Activated naive CD4-positive, alpha-beta T cell treated with anti-CD3 and anti-CD28 coated beads, Interleukin-2, amount 50 U/mL, for 16 hours (primary cell): ENCODE results near the gene CNTROB.

Source experiments
- DNase-seq: peaks from one replicate; pipeline ENCODE4 v3.0.0-alpha.2; 2020

CNTROB gene

GRCh38 chr17:7931709-7932482 is at the start of gene CNTROB, which contains the start of gene TRAPPC1:
Gene CNTROB, plus strand, starts transcription at chr17:7932206. Its CDS starts 874 bp downstream, at chr17:7933080.
Gene TRAPPC1, minus strand, starts transcription at chr17:7931946. Its CDS starts 117 bp downstream, at chr17:7931829.
- DNase-seq, result peak; percentile 99

- no peak for DNase-seq
Measured at GRCh38 chr17:7882629-7883028, 49.4 kb upstream of the CNTROB start.

GRCh38 chr17:7883781-7884386 is 48.1 kb upstream of the CNTROB start:
- DNase-seq, result peak; percentile 53

- peak; percentile 50 for DNase-seq
Measured at GRCh38 chr17:7884581-7885366, 47.2 kb upstream of the CNTROB start.

DNA sequence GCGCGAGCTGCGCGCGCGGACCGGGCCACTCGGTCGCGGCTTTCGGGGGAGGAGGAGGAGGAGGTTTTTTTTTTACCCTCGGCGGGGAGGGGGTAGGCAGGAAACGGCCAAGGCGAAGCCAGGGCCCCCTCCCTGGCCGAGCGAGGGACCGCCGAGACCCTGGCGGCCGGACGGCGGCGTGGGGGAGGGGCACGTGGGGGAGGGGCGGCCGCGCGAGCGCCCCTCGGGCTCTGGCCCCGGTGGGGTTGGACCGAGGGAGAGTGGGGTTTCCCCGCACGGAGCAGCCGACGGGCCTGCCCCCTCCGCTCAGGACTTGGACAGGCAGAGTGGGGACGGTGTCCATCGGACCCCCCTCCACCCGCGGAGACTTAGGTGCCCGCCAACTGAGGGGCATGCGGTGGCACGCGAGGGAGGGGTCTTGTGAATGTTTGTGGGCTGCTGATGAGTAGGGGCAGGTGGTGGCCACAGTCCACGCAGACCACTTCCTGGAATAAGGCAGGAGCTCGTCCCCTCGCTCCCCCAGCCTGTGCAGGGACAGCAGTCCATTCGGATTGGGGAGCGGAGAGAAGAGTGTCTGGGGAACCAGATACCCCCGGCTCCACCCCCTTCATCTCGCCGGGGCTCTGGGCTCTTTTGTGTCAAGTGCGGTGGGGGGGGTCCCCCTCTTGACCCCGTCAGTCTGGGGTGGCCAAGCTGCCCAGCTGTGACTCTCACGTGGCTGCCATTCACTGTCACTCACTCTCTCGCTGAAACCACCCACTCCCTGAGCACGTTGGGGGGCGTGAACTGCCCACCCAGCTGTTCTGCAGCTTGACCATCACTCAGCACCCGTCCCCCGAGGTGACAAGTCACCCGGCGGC is 46.4 kb upstream of the CNTROB start:
- DNase-seq, result peak; percentile 45

DNA sequence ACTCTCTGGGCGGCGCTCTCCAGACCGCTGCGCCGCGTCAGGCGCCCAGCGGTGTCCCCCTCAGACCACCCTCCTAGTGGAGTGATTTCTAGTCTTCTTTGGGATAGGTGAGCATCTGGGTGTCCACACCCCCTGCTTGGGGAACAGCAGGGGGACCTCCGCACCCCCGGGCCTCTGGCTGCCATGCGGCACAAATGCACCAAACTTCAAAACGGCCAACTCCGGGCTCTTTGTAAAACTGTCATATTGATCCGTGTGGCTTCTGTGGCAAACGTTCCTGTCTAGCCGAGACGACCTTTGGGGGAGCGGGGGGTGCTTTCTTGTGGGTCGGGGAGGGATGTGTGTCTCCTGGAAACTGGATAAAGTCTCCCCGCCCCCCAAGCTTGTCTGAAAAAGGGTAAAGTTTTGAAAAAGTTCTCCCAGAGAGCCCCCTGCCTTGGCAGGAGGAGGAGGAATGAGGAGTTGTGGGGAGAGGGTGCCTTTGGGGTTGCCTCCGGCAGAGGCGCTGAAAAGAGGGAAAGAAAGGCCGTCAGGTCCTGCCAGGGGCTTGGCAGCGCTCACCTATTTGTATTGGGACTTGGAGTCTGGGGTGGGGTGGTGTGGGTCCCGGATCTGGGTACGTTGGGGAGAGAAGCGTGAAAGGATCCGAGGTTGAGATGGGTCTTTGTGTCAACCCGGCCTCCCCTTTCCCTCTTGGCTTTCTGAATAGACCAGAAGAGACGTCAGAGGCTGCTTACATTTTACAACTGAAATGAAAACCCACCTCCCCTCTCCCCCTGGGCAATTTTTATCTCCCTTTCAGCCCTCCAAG is 45.6 kb upstream of the CNTROB start:
- peak; percentile 44 for DNase-seq

- DNase-seq, result no peak
Measured at GRCh38 chr17:7887038-7887481, 44.9 kb upstream of the CNTROB start.

DNA sequence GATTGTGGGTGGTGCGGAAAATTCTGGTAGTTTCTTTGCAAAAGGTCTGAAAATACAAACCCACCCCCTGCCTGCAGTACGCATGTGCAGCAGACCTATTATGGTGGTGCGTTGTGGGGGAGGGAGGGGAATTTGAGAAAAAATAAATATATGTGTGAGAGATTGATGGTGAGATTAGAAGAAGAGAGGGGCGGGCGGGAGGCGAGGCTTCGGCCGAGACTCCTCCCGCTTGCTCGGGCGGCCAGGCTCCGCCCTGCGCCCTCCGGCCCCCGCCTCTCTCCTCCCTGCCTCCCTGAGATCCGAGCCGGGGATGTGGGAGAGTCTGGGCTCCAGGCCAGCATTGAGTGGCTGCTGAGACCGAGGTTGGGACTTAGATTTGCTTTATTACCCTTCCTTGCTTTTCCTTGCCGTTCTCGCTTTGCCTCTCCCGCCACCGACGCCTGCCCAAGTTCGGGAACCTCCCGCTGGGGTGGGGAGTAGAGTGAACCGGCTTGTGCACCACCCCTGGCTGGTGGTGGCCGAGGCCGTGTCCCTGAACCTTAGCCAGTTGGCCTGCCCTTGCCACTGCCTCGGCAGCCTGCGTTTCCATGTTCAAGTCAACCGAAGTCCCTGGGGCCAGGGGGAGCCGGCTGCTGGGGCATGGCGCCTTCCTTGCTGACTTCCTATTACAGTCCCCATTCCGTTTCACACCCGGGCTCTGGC is 44.4 kb upstream of the CNTROB start:
- peak; percentile 92 for DNase-seq

- peak; percentile 69 for DNase-seq
Measured at GRCh38 chr17:7888184-7888920, 43.7 kb upstream of the CNTROB start, which contains the start of gene CHD3. Gene CHD3, plus strand, starts transcription at chr17:7888789. Its CDS starts 212 bp downstream, at chr17:7889001.

DNA sequence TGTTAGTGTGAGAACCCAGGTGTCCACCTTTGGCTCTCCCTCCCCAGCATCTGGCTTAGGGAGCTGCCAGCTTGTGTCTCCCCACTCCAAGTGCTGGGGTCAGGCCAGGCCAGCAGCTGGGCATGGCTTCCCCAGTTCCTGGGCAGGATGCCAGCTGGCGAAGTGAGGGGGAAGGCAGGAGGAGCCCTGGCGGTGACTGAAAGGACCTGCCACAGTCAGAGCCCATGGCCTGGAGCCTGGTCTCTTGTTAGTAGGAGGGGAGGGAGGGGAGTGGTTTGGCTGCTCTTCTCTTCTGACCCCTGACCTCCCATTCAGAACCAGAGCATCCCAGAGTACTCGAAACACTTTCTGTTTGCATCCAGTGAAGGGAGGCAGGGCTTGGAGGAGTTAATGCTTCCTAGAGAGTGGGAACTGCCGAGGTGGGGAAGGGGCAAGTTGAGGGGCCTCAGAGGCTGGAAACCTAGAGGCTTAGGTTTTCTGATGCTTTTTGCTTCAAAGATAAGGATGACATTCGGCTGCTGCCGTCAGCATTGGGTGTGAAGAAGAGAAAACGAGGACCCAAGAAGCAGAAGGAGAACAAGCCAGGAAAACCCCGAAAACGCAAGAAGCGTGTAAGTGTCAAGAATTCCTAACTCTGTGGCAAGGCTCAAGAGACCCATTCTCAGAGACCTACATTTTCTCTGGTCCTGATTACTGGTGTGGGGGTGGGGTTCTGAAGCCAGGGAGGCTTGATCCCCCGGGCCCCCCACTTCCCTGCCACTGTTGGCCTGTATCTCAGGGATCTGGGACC is 42.6 kb upstream of the CNTROB start:
- peak; percentile 36 for DNase-seq

- DNase-seq, result no peak
Measured at GRCh38 chr17:7893187-7893880, 38.7 kb upstream of the CNTROB start.

GRCh38 chr17:7894226-7894625 is 37.8 kb upstream of the CNTROB start:
- no peak for DNase-seq

DNA sequence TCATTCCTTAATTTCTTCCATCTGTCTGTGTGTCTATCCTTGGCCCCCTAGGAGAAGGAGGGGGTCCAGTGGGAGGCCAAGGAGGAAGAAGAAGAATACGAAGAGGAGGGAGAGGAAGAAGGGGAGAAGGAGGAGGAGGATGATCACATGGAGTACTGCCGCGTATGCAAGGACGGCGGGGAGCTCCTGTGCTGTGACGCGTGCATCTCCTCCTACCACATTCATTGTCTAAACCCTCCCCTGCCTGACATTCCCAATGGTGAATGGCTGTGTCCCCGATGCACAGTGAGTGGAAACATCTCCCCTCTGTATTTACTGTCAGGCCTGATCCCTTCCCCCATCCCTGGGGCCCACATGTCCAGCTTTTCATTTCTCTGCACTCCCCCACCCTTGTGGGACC is 37.1 kb upstream of the CNTROB start:
- DNase-seq, result no peak

GRCh38 chr17:7897090-7897489 is 34.9 kb upstream of the CNTROB start:
- DNase-seq, result no peak

GRCh38 chr17:7897773-7898172 is 34.2 kb upstream of the CNTROB start:
- DNase-seq, result no peak

DNA sequence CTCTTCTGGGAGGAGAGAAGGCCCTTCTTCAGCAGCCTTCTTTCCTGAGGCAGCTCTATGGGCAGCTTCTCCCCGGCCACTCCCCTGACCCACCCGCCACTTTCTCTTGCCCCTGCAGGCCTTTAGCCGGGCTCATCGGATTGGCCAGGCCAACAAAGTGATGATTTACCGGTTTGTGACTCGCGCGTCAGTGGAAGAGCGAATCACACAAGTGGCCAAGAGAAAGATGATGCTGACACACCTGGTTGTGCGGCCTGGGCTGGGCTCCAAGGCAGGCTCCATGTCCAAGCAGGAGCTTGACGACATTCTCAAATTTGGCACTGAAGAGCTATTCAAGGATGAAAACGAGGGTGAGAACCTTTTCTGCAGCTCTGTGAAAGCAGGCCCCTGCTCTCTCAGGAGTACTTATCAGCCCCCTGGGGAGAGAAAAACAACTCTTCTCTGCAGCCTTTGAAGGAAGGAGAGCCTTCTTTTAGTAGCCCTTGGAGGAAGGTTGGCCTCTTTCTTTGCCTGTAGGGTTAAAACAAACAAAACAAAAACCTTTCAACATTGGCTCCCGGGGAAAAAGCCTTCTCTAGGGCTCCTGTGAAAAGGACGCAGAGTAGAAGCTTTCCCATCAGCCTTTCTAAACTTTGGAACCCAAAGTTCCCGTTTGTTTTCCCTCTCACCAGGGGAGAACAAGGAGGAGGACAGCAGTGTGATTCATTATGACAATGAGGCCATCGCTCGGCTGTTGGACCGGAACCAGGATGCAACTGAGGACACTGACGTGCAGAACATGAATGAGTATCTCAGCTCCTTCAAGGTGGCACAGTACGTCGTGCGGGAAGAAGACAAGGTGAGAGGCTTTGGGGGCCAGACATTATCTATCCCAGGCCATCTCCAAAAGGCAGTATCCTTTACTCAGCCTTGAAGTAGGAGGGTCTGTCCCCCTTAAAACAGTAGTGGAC is 28.6 kb upstream of the CNTROB start:
- DNase-seq, result no peak

DNA sequence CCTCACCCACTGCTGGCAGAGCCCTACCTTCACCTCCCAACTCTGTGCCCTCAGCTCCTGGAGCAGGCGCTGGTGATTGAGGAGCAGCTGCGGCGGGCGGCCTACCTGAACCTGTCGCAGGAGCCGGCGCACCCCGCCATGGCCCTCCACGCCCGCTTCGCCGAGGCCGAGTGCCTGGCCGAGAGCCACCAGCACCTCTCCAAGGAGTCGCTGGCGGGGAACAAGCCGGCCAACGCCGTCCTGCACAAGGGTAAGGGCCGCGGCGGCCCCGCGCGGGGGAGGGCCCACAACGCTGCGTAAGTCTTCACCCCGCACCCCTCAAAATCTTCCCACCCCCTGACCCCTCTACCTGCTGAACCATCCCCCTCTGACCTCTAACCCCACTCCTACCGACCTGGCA is 22.9 kb upstream of the CNTROB start:
- DNase-seq, result no peak
